Measurements from ENCODE around the gene ZIC5. TPM values are rescaled to one million over a fixed set of nuclear protein-coding genes. Genes with fewer than 3 reads are reported as not detected.
"Not testable (repeated sequence)": the region's sequence is repeated elsewhere in the genome, so short reads cannot be mapped to it uniquely, and the experiment has no call there.

Gene ZIC5
- total RNA-seq, 8 experiments from 2014 or later: 0.18 to 1.9 (median 0.33) TPM; not detected in 1

- H3K27ac ChIP-seq: no peak overlapping the region
- H3K4me1 ChIP-seq (replicated peaks in 1 of 2): peaks cover 11 to 44% of the 10 kb centered on the region in 2 donors
- H3K4me3 ChIP-seq: peak overlapping the region in 3 of 5 donors; percentile 8 to 19 (median 11)
- in situ Hi-C loops (cut with MboI; ENCODE audit: low pct_unique_long_range_greater_than_20kb in 2 of 9, low sequenced_read_pairs in 9 of 9, unreplicated experiment in 9 of 9): no loop called here
- 0 to 60% (median 3%) methylated on average over 1 to 25 of the region's 49 CpGs; no CpG with 5 or more reads in 1 of the 10 experiments for WGBS, 10 experiments
- ATAC-seq (replicated peaks in 6 of 8): peak in 5 of 8 experiments; percentile 70 to 79 (median 77)
These were observed 11.9 kb downstream of the ZIC5 start for GRCh38 chr13:99959540-99960230.

- Histone ChIP-seq H3K27ac (no peak overlapping the region), H3K4me1 (replicated peaks in 1 of 2) (peaks cover 11 to 44% of the 10 kb centered on the region in 2 donors), H3K4me3 (peak overlapping the region in 1 of 5 donors; percentile 19)
- in situ Hi-C loops (cut with MboI; ENCODE audit: low pct_unique_long_range_greater_than_20kb in 2 of 9, low sequenced_read_pairs in 9 of 9, unreplicated experiment in 9 of 9): no loop called here
- ATAC-seq (replicated peaks in 6 of 8): peak in 5 of 8 experiments; percentile 4 to 26 (median 6)
- WGBS, 10 experiments: 0 to 42% (median 4%) methylated on average over 1 to 9 of the region's 10 CpGs; no CpG with 5 or more reads in 1 of the 10 experiments
These were observed 12.4 kb downstream of the ZIC5 start for GRCh38 chr13:99959127-99959539.

GRCh38 chr13:99958406-99959126, 13.0 kb downstream of the ZIC5 start:
- peaks cover 11 to 44% of the 10 kb centered on the region in 2 donors for H3K4me1 ChIP-seq (replicated peaks in 1 of 2)
- 0 to 22% (median 8%) methylated on average over 1 to 22 of the region's 35 CpGs; no CpG with 5 or more reads in 2 of the 10 experiments for WGBS, 10 experiments
- ATAC-seq (replicated peaks in 6 of 8): peak in 1 of 8 experiments; percentile 13
- H3K4me3 ChIP-seq: peak overlapping the region in 1 of 5 donors; percentile 19
- in situ Hi-C loops (cut with MboI; ENCODE audit: low pct_unique_long_range_greater_than_20kb in 2 of 9, low sequenced_read_pairs in 9 of 9, unreplicated experiment in 9 of 9): no loop called here
- H3K27ac ChIP-seq: no peak overlapping the region

- in situ Hi-C loops (cut with MboI; ENCODE audit: low pct_unique_long_range_greater_than_20kb in 2 of 9, low sequenced_read_pairs in 9 of 9, unreplicated experiment in 9 of 9): no loop called here
These were observed 14.9 kb downstream of the ZIC5 start for GRCh38 chr13:99956473-99957349.

GRCh38 chr13:99955747-99956472, 15.7 kb downstream of the ZIC5 start:
- Histone ChIP-seq H3K27ac (no peak overlapping the region), H3K4me3 (peak overlapping the region in 2 of 5 donors; percentile 16 to 20), H3K4me1 (replicated peaks in 1 of 2) (peaks cover 11 to 39% of the 10 kb centered on the region in 2 donors)
- WGBS, 10 experiments: 0 to 29% (median 10%) methylated on average over 1 to 12 of the region's 57 CpGs; no CpG with 5 or more reads in 4 of the 10 experiments
- in situ Hi-C loops (cut with MboI; ENCODE audit: low pct_unique_long_range_greater_than_20kb in 2 of 9, low sequenced_read_pairs in 9 of 9, unreplicated experiment in 9 of 9): no loop called here
- peak in 2 of 8 experiments; percentile 6 to 23 for ATAC-seq (replicated peaks in 6 of 8)

More at GRCh38 chr13:99956473-99957349, 14.9 kb downstream of the ZIC5 start:
- H3K4me1 ChIP-seq (replicated peaks in 1 of 2): peaks cover 11 to 44% of the 10 kb centered on the region in 2 donors
- no peak overlapping the region for H3K27ac ChIP-seq
- ATAC-seq (replicated peaks in 6 of 8): peak in 5 of 8 experiments; percentile 14 to 28 (median 17)
- H3K4me3 ChIP-seq: peak overlapping the region in 1 of 5 donors; percentile 20
- WGBS, 10 experiments: 0 to 11% (median 5%) methylated on average over 2 to 20 of the region's 68 CpGs; no CpG with 5 or more reads in 5 of the 10 experiments

- no peak overlapping the region for H3K4me3 ChIP-seq
- H3K4me1 ChIP-seq (replicated peaks in 1 of 2): peaks cover 11 to 43% of the 10 kb centered on the region in 2 donors
- no peak for ATAC-seq (replicated peaks in 6 of 8)
- H3K27ac ChIP-seq: no peak overlapping the region
- WGBS, 10 experiments: 0 to 100% (median 65%) methylated on average over 1 to 14 of the region's 21 CpGs; no CpG with 5 or more reads in 3 of the 10 experiments
- in situ Hi-C loops (cut with MboI; ENCODE audit: low pct_unique_long_range_greater_than_20kb in 2 of 9, low sequenced_read_pairs in 9 of 9, unreplicated experiment in 9 of 9): no loop called here
These were observed 16.3 kb downstream of the ZIC5 start for GRCh38 chr13:99955107-99955746.

GRCh38 chr13:99953138-99953755, 18.3 kb downstream of the ZIC5 start:
- WGBS, 10 experiments: 39 to 86% (median 71%) methylated on average over 1 to 11 of the region's 14 CpGs; no CpG with 5 or more reads in 2 of the 10 experiments
- in situ Hi-C loops (cut with MboI; ENCODE audit: low pct_unique_long_range_greater_than_20kb in 2 of 9, low sequenced_read_pairs in 9 of 9, unreplicated experiment in 9 of 9): no loop called here

GRCh38 chr13:99951666-99952065, 19.9 kb downstream of the ZIC5 start:
- H3K4me1 ChIP-seq (replicated peaks in 1 of 2): peaks cover 6 to 24% of the 10 kb centered on the region in 2 donors
- in situ Hi-C loops (cut with MboI; ENCODE audit: low pct_unique_long_range_greater_than_20kb in 2 of 9, low sequenced_read_pairs in 9 of 9, unreplicated experiment in 9 of 9); H3K4me3 ChIP-seq; ATAC-seq (replicated peaks in 6 of 8); H3K27ac ChIP-seq: not testable (repeated sequence)
- WGBS, 10 experiments: 67 to 100% (median 84%) methylated on average over 1 of the region's 1 CpG; no CpG with 5 or more reads in 6 of the 10 experiments

More at GRCh38 chr13:99953138-99953755, 18.3 kb downstream of the ZIC5 start:
- peaks cover 13 to 40% of the 10 kb centered on the region in 2 donors for H3K4me1 ChIP-seq (replicated peaks in 1 of 2)
- ATAC-seq (replicated peaks in 6 of 8): no peak
- H3K4me3 ChIP-seq: no peak overlapping the region
- H3K27ac ChIP-seq: no peak overlapping the region

GRCh38 chr13:99949679-99950413, 21.7 kb downstream of the ZIC5 start:
- ATAC-seq (replicated peaks in 6 of 8): peak in 5 of 8 experiments; percentile 47 to 81 (median 52)
- Histone ChIP-seq H3K27ac (no peak overlapping the region), H3K4me3 (no peak overlapping the region), H3K4me1 (replicated peaks in 1 of 2) (peaks cover 6 to 17% of the 10 kb centered on the region in 2 donors)
- 0 to 55% (median 28%) methylated on average over 1 to 8 of the region's 8 CpGs for WGBS, 10 experiments
- in situ Hi-C loops (cut with MboI; ENCODE audit: low pct_unique_long_range_greater_than_20kb in 2 of 9, low sequenced_read_pairs in 9 of 9, unreplicated experiment in 9 of 9): no loop called here

- Histone ChIP-seq H3K27ac (no peak overlapping the region), H3K4me1 (replicated peaks in 1 of 2) (peaks cover 6 to 17% of the 10 kb centered on the region in 2 donors), H3K4me3 (no peak overlapping the region)
- 27 to 100% (median 74%) methylated on average over 2 to 10 of the region's 10 CpGs for WGBS, 10 experiments
- ATAC-seq (replicated peaks in 6 of 8): no peak
- in situ Hi-C loops (cut with MboI; ENCODE audit: low pct_unique_long_range_greater_than_20kb in 2 of 9, low sequenced_read_pairs in 9 of 9, unreplicated experiment in 9 of 9): no loop called here
These were observed 22.5 kb downstream of the ZIC5 start for GRCh38 chr13:99948907-99949678.
